Natural killer cell (primary cell): ENCODE measurements around the gene PKP1. TPM values are rescaled to one million over a fixed set of nuclear protein-coding genes. Genes with fewer than 3 reads are reported as not detected.

Experiments
- ATAC-seq, 3 donors: fragments of 150-1000 bp in 2 of 3; fragments of 200-7000 bp in 1 of 3; cut with Tn5 transposase; 1 replicate in 1 of 3; 2 replicates in 2 of 3; pipeline ENCODE4 v1.10.0; 2021; ENCODE audit warnings: mild to moderate bottlenecking in 2 of 3, moderate library complexity in 2 of 3
- DNase-seq, 2 donors: peaks; one replicate each; pipeline versions ENCODE4 v3.0.0 to v3.0.0-alpha.2; 2013 to 2021; ENCODE audit warnings: mixed read lengths in 1 of 2
- H3K27ac ChIP-seq: one replicate; pipeline ENCODE4 v1.5.1; 2013; ENCODE audit warnings: mild to moderate bottlenecking, low read length
- H3K27me3 ChIP-seq: one replicate; pipeline ENCODE4 v1.6.1; 2013; ENCODE audit warnings: low read length; ENCODE audit not compliant: control insufficient read depth, insufficient read depth
- H3K36me3 ChIP-seq: one replicate; pipeline ENCODE4 v1.6.1; 2013; ENCODE audit warnings: low read length; ENCODE audit not compliant: control insufficient read depth, insufficient read depth
- H3K4me1 ChIP-seq: one replicate; pipeline ENCODE4 v1.6.1; 2013; ENCODE audit warnings: low read length; ENCODE audit not compliant: control insufficient read depth, insufficient read depth
- H3K4me3 ChIP-seq: one replicate; pipeline ENCODE4 v1.5.1; 2013; ENCODE audit warnings: low read length
- H3K9me3 ChIP-seq: one replicate; pipeline ENCODE4 v1.6.1; 2013; ENCODE audit warnings: low read length; ENCODE audit not compliant: control insufficient read depth, insufficient read depth
- H3K27ac Mint-ChIP-seq, 2 donors: one replicate each; pipeline ENCODE4 v1.8.0; 2022; ENCODE audit warnings: mild to moderate bottlenecking in 2 of 2, mixed read lengths in 2 of 2, moderate library complexity in 1 of 2
- H3K27me3 Mint-ChIP-seq, 2 donors: one replicate each; pipeline ENCODE4 v1.8.0; 2022; ENCODE audit warnings: low read depth in 2 of 2, mixed read lengths in 2 of 2
- H3K36me3 Mint-ChIP-seq: one replicate; pipeline ENCODE4 v1.8.0; 2022; ENCODE audit warnings: mixed read lengths
- H3K4me1 Mint-ChIP-seq, 2 donors: one replicate each; pipeline ENCODE4 v1.8.0; 2022; ENCODE audit warnings: mixed read lengths in 2 of 2
- H3K4me3 Mint-ChIP-seq: one replicate; pipeline ENCODE4 v1.8.0; 2022; ENCODE audit warnings: mild to moderate bottlenecking, moderate library complexity, mixed read lengths
- H3K9me3 Mint-ChIP-seq, 2 donors: one replicate each; pipeline ENCODE4 v1.8.0; 2022; ENCODE audit warnings: mixed read lengths in 2 of 2
- CTCF ChIP-seq: fragments of 200-600 bp; IDR thresholded peaks from one replicate; pipeline ENCODE4 v1.8.0; 2022; ENCODE audit warnings: antibody characterized with exemption
- WGBS: methylation state at CpG from one replicate; pipeline ENCODE4 v1.1.7; 2013; ENCODE audit warnings: missing lambda C conversion rate; ENCODE audit not compliant: insufficient coverage; 5-methylcytosine and 5-hydroxymethylcytosine counted together
- intact Hi-C: fragments of 100-400 bp; cut with micrococcal nuclease; formaldehyde crosslinking; loops from one replicate; pipeline ENCODE4 v1.14.2; 2022
- total RNA-seq, 4 donors: library from RNA; stranded (reverse); fragments of 120-200 nt in 1 of 4; gene quantifications; one replicate each; pipeline versions ENCODE4 v1.2.3 to v1.2.4, GENCODE V29; 2013 to 2022

PKP1 gene
- total RNA-seq, 3 donors from 2014 or later (not counting 1 experiment from before 2014, with no cell fraction given), result not detected

- ATAC-seq, result no peak
- Histone ChIP-seq H3K4me1 (no peaks in the 10 kb centered on the region), H3K9me3 (no peaks in the 10 kb centered on the region), H3K27ac (no peak overlapping the region), H3K4me3 (no peak overlapping the region), H3K27me3 (no peaks in the 10 kb centered on the region), H3K36me3 (no peaks in the 10 kb centered on the region)
- Mint-ChIP-seq H3K4me3 (no peak overlapping the region), H3K36me3 (no peaks in the 10 kb centered on the region), H3K27me3 (peaks cover 24 to 54% of the 10 kb centered on the region in 2 donors), H3K4me1 (no peaks in the 10 kb centered on the region), H3K9me3 (no peaks in the 10 kb centered on the region), H3K27ac (no peak overlapping the region)
- peak in 1 of 2 donors; percentile 4 for DNase-seq
- TF ChIP-seq CTCF, result no peak
- WGBS, result 78% methylated on average over 6 of the region's 6 CpGs
- intact Hi-C loops, result no loop called here
Observed at GRCh38 chr1:201264072-201264471, 19.2 kb upstream of the PKP1 start.

- no peak overlapping the region for H3K27ac ChIP-seq
- H3K9me3 Mint-ChIP-seq, result no peaks in the 10 kb centered on the region
- DNase-seq (peak in 1 of 2 donors; percentile 6), ATAC-seq (no peak)
- H3K4me1 Mint-ChIP-seq, result no peaks in the 10 kb centered on the region
- H3K27me3 ChIP-seq, result no peaks in the 10 kb centered on the region
- H3K27ac Mint-ChIP-seq, result no peak overlapping the region
- WGBS, result 81% methylated on average over 4 of the region's 4 CpGs
- no peaks in the 10 kb centered on the region for H3K9me3 ChIP-seq
- H3K4me1 ChIP-seq, result no peaks in the 10 kb centered on the region
- H3K4me3 ChIP-seq, result no peak overlapping the region
- H3K36me3 Mint-ChIP-seq, result no peaks in the 10 kb centered on the region
- peaks cover 22 to 59% of the 10 kb centered on the region in 2 donors for H3K27me3 Mint-ChIP-seq
- H3K4me3 Mint-ChIP-seq, result no peak overlapping the region
- no peaks in the 10 kb centered on the region for H3K36me3 ChIP-seq
- intact Hi-C loops, result no loop called here
- TF ChIP-seq CTCF, result no peak
Observed at GRCh38 chr1:201264554-201264953, 18.8 kb upstream of the PKP1 start.

GRCh38 chr1:201265756-201266155, 17.6 kb upstream of the PKP1 start:
- 91% methylated on average over 2 of the region's 3 CpGs for WGBS
- Mint-ChIP-seq H3K36me3 (no peaks in the 10 kb centered on the region), H3K4me1 (no peaks in the 10 kb centered on the region), H3K27ac (no peak overlapping the region), H3K27me3 (peaks cover 21 to 60% of the 10 kb centered on the region in 2 donors), H3K9me3 (no peaks in the 10 kb centered on the region), H3K4me3 (no peak overlapping the region)
- Histone ChIP-seq H3K9me3 (no peaks in the 10 kb centered on the region), H3K4me1 (no peaks in the 10 kb centered on the region), H3K27me3 (no peaks in the 10 kb centered on the region), H3K27ac (no peak overlapping the region), H3K4me3 (no peak overlapping the region), H3K36me3 (no peaks in the 10 kb centered on the region)
- TF ChIP-seq CTCF, result no peak
- ATAC-seq (no peak), DNase-seq (no peak)
- intact Hi-C loops, result no loop called here

GRCh38 chr1:201266276-201266675, 17.0 kb upstream of the PKP1 start:
- Mint-ChIP-seq H3K4me3 (no peak overlapping the region), H3K36me3 (no peaks in the 10 kb centered on the region), H3K9me3 (no peaks in the 10 kb centered on the region), H3K27ac (no peak overlapping the region), H3K27me3 (peaks cover 21 to 59% of the 10 kb centered on the region in 2 donors), H3K4me1 (no peaks in the 10 kb centered on the region)
- TF ChIP-seq CTCF, result no peak
- H3K36me3 ChIP-seq, result no peaks in the 10 kb centered on the region
- no peaks in the 10 kb centered on the region for H3K27me3 ChIP-seq
- no peak overlapping the region for H3K4me3 ChIP-seq
- no peaks in the 10 kb centered on the region for H3K4me1 ChIP-seq
- no peaks in the 10 kb centered on the region for H3K9me3 ChIP-seq
- DNase-seq (no peak), ATAC-seq (no peak)
- H3K27ac ChIP-seq, result no peak overlapping the region
- intact Hi-C loops, result no loop called here
